Keratinocyte (primary cell): Measurements from ENCODE around the gene IL19. TPM values are rescaled to one million over a fixed set of nuclear protein-coding genes. Genes with fewer than 3 reads are reported as not detected.

Experiments used
- DNase-seq: peaks from one replicate; pipeline ENCODE4 v3.0.0-alpha.2; 2011; ENCODE audit warnings: low read depth, missing footprints, low spot score
- FAIRE-seq: peaks from 2 replicates; lab custom pipeline; 2011; peaks lifted over from hg19 to GRCh38; lab: Jason Lieb, UNC
- H2AFZ ChIP-seq: 2 replicates; pipeline ENCODE4 v1.6.0; 2012; ENCODE audit warnings: low read length, control low read depth, inconsistent platforms; ENCODE audit not compliant: control insufficient read depth
- H3K27ac ChIP-seq: 2 replicates; pipeline ENCODE4 v1.5.1; 2011; ENCODE audit warnings: low read length; ENCODE audit not compliant: control insufficient read depth, insufficient read depth
- H3K27me3 ChIP-seq: 3 replicates; pipeline ENCODE4 v1.6.0; 2011; ENCODE audit warnings: low read length; ENCODE audit not compliant: control insufficient read depth, insufficient read depth; ENCODE audit errors: extremely low read depth
- H3K36me3 ChIP-seq, 2 experiments: 2 replicates in 1 of 2; 3 replicates in 1 of 2; pipeline ENCODE4 v1.5.1; 2011; ENCODE audit warnings: low read length in 2 of 2, mild to moderate bottlenecking in 1 of 2; ENCODE audit not compliant: control insufficient read depth in 2 of 2, insufficient read depth in 2 of 2; ENCODE audit errors: extremely low read depth in 1 of 2
- H3K4me1 ChIP-seq: 3 replicates; pipeline ENCODE4 v1.5.1; 2011; ENCODE audit warnings: low read length; ENCODE audit not compliant: control insufficient read depth, insufficient read depth; ENCODE audit errors: extremely low read depth
- H3K4me2 ChIP-seq: 3 replicates; pipeline ENCODE4 v1.6.0; 2011; ENCODE audit warnings: low read depth, low read length; ENCODE audit not compliant: control insufficient read depth, insufficient read depth; ENCODE audit errors: extremely low read depth
- H3K4me3 ChIP-seq, 3 experiments: fragments of 200-600 bp in 1 of 3; sonication (generic) in 1 of 3; 2 replicates in 2 of 3; 3 replicates in 1 of 3; pipeline ENCODE4 v1.5.1; 2011 to 2016; ENCODE audit warnings: low read length in 3 of 3, mild to moderate bottlenecking in 3 of 3, control low read depth in 2 of 3, inconsistent platforms in 1 of 3, low read depth in 1 of 3, mixed read lengths in 1 of 3, mixed run types in 1 of 3, moderate library complexity in 1 of 3; ENCODE audit not compliant: control insufficient read depth in 2 of 3, insufficient read depth in 2 of 3; ENCODE audit errors: extremely low read depth in 1 of 3
- H3K79me2 ChIP-seq: 2 replicates; pipeline ENCODE4 v1.6.0; 2012; ENCODE audit warnings: low read length; ENCODE audit not compliant: control insufficient read depth, insufficient read depth
- H3K9ac ChIP-seq: 3 replicates; pipeline ENCODE4 v1.6.0; 2011; ENCODE audit warnings: low read length; ENCODE audit not compliant: control insufficient read depth, insufficient read depth; ENCODE audit errors: extremely low read depth
- H3K9me1 ChIP-seq: 3 replicates; pipeline ENCODE4 v1.6.0; 2011; ENCODE audit warnings: low read length; ENCODE audit not compliant: control insufficient read depth, insufficient read depth; ENCODE audit errors: extremely low read depth
- H3K9me3 ChIP-seq: 2 replicates; pipeline ENCODE4 v1.5.1; 2012; ENCODE audit warnings: low read depth, low read length; ENCODE audit not compliant: control insufficient read depth
- H4K20me1 ChIP-seq: 3 replicates; pipeline ENCODE4 v1.6.0; 2011; ENCODE audit warnings: low read length; ENCODE audit not compliant: control insufficient read depth, insufficient read depth; ENCODE audit errors: extremely low read depth
- CTCF ChIP-seq, 3 experiments: IDR thresholded peaks in 1 of 3; conservative IDR thresholded peaks in 1 of 3; optimal IDR thresholded peaks in 1 of 3; 2 replicates in 2 of 3; 3 replicates in 1 of 3; pipeline versions ENCODE3 to v1.5.1; 2011; ENCODE audit warnings: low read length in 3 of 3, mild to moderate bottlenecking in 3 of 3, moderate library complexity in 2 of 3, control low read depth in 1 of 3, inconsistent platforms in 1 of 3; ENCODE audit not compliant: insufficient read depth in 2 of 3; ENCODE audit errors: extremely low read depth in 1 of 3
- EZH2 ChIP-seq: IDR thresholded peaks from one replicate; pipeline ENCODE4 v1.6.1; 2012; ENCODE audit warnings: inconsistent platforms, mild to moderate bottlenecking, low read length, moderate library complexity
- dilution Hi-C: fragments of 300-500 bp; cut with MboI; formaldehyde crosslinking; loops from one replicate; pipeline ENCODE4 v1.7.0; 2020; ENCODE audit warnings: low sequenced_read_pairs; ENCODE audit not compliant: extremely low pct_ligation_motif_present
- polyA plus RNA-seq, 5 experiments: library from polyadenylated mRNA; depleted of rRNA in 3 of 5; stranded (reverse) in 3 of 5; stranded (forward) in 1 of 5; unstranded in 1 of 5; fragments of >200 nt; gene quantifications; 1 replicate in 1 of 5; 2 replicates in 3 of 5; 3 replicates in 1 of 5; pipeline versions ENCODE4 v1.2.1 to v1.2.3, GENCODE V29; 2011 to 2012; ENCODE audit warnings: missing spikeins in 2 of 5, low read depth in 1 of 5, low replicate concordance in 1 of 5

The IL19 gene
- polyA plus RNA-seq, 1 donor (not counting 4 experiments of a cell fraction or from before 2014, with no cell fraction given) = not detected

GRCh38 chr1:206816390-206817287 lies 46.1 kb downstream of the IL19 start:
- Histone ChIP-seq H3K4me2 (no peak overlapping the region), H3K4me3 (no peak overlapping the region), H3K9me1 (no peaks in the 10 kb centered on the region), H4K20me1 (no peaks in the 10 kb centered on the region), H3K4me1 (no peaks in the 10 kb centered on the region), H3K9ac (no peak overlapping the region), H3K27ac (no peak overlapping the region), H2AFZ (no peak overlapping the region), H3K36me3 (no peaks in the 10 kb centered on the region), H3K27me3 (no peaks in the 10 kb centered on the region), H3K9me3 (no peaks in the 10 kb centered on the region), H3K79me2 (no peaks in the 10 kb centered on the region)
- dilution Hi-C loops = no loop called here
- TF ChIP-seq EZH2 (no peak), CTCF (optimal IDR thresholded peaks at IDR 0.05 in 1 of 3, IDR thresholded peaks at IDR 0.05 in 1 of 3, conservative IDR thresholded peaks at IDR 0.05 in 1 of 3; ENCODE audit: extremely low read depth in 1 of 3, insufficient read depth in 2 of 3, low read length in 3 of 3) (no peak)
- FAIRE-seq = no peak
- DNase-seq = no peak

DNA sequence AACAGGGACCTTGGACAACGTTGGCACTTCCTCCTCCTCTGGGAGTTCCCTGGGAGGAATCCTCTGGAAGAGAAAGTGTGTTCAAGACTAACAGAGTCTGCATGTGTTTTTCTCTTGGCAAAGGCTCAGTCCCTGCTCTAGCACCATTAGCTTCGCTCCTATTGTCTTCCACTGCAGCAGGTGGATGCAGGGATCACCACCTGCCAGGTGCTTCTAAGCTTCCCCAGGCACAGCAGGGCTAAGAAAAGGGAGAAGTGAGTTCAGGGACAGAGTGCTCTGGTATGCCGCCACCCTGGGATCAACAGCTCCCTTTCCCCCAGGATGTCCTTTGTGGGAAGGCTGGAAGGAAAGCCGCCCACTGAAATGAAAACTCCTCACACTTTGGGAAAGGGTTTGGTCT lies 50.9 kb downstream of the IL19 start:
- H3K27ac ChIP-seq = no peak overlapping the region
- no peak for DNase-seq
- H3K9me1 ChIP-seq = no peaks in the 10 kb centered on the region
- no peaks in the 10 kb centered on the region for H3K9me3 ChIP-seq
- no peaks in the 10 kb centered on the region for H3K36me3 ChIP-seq
- H3K79me2 ChIP-seq = no peaks in the 10 kb centered on the region
- dilution Hi-C loops = no loop called here
- H2AFZ ChIP-seq = no peak overlapping the region
- H4K20me1 ChIP-seq = no peaks in the 10 kb centered on the region
- H3K4me3 ChIP-seq = no peak overlapping the region
- H3K9ac ChIP-seq = no peak overlapping the region
- H3K4me1 ChIP-seq = peaks cover 5% of the 10 kb centered on the region
- TF ChIP-seq CTCF (optimal IDR thresholded peaks at IDR 0.05 in 1 of 3, IDR thresholded peaks at IDR 0.05 in 1 of 3, conservative IDR thresholded peaks at IDR 0.05 in 1 of 3; ENCODE audit: extremely low read depth in 1 of 3, insufficient read depth in 2 of 3, low read length in 3 of 3) = no peak
- TF ChIP-seq EZH2 = no peak
- no peak for FAIRE-seq
- H3K4me2 ChIP-seq = no peak overlapping the region
- no peaks in the 10 kb centered on the region for H3K27me3 ChIP-seq
